NCI-H1092 (cell line): ENCODE measurements around the gene COPS2.
"Not testable (repeated sequence)": the region's sequence is repeated elsewhere in the genome, so short reads cannot be mapped to it uniquely, and the experiment has no call there.

Experiments used
- DNase-seq: peaks from one replicate; lab custom pipeline; 2025; lab: John Stamatoyannopoulos, UW

The COPS2 gene

DNA sequence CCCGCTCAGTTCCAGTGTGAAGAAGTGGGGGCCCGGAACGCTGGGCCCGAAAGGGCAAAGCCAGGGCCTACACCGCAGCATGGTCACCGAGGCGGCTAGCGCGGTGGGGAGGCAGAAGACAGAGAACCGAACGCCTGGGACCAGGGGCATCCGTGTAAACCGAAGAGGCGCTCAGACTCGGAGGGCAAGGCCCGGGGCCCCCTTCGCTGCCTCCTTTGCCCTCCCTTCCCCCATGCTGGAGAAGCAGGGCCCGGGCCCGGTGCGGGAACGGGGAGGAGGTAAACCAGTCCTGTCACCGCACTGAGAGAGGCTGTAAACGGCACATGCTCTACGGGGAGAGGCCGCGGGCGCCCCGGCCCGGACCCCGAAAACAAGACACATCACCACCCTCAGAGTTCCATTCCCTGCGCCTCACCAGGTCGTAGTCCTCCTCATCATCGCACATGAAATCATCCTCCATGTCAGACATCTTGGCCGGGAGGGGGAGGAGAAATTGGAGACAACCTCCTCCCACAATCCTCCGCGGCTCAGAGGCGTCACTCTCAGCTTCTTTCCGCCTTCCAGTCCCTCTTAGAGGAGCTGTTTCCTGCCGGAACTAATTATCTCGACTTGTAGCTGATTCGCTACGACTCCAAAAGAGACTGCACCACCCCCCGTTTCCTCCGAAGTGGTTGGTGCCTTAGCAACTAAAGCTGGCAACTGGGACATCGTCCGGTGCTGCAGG lies at the start of gene COPS2:
COPS2 (minus strand) TSS at position 490 of the 724 bp plus-strand sequence; CDS start at position 469, 21 bp downstream.
- DNase-seq, result peak; percentile 95

DNA sequence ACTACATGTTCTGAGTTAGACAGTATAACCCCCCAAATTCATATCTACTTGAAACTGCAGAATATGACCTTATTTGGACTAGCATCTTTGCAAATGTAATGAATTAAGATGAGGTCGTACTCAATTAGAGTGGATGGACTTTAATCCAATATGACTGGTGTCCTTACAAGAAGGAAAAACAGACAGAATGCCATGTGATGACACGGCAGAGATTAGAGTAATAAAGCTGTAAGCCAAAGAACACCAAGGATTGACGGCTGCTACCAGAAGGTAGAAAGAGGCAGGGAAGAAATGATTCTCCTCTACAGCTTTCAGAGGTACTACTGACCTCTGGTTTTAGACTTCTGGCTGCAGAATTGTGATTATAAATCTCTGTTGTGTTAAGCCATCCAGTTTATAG lies 44.9 kb upstream of the COPS2 start:
- DNase-seq, result no peak

DNA sequence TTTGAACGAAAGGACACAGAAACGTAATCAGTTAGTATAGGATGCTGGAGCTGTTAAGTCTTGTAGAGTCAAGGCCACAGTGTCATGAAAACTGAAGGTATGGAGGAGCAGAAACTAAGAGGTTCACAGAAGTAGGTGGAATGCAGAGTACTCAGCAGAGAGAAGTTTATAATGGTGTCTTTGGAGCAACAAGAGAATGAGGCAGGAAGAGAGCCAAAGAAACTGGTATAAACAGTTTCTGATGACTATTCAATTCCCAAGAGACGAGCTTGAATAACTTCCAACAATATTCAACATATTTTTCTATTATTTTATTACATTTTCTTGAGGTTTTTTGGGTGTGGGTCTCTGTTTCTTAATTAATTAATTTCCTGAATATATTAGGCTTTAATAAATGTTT lies 44.3 kb upstream of the COPS2 start:
- no peak for DNase-seq

DNA sequence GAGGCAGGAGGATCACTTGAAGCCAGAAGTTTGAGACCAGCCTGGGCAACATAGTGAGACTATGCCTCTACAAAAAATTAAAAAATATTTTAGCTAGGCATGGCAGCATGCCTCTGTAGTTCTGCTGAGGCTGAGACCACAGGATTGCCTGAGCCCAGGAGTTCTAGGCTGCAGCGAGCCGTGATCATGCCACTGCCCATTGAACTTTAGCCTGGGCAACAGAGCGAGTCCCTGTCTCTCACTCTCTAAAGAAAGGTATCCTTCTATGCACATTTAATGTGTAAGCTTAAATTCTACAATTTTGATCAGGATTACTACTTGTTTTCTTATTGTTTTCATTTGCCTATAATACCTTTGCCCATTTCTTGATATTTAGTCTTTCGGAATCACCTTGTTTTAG lies 41.5 kb upstream of the COPS2 start:
- DNase-seq, result no peak

DNA sequence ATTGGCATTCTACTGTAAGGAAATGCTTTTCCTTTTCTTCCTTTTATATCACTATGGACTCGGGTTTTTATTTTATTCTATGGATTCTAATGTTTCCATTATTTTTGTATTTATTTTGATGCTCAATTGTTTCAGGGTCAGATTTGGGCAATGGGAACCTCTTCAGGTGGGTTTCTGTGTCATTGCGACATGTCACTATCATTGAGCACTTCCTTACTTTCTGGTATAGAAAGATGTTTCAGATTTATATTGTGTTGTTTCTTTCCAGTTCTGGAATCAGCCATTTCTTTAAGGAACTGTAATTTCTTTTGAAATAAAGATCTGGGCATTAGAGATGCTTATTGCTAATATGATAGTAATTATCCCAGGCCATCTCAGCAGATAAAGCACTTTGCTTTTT lies 36.5 kb upstream of the COPS2 start:
- DNase-seq, result no peak

DNA sequence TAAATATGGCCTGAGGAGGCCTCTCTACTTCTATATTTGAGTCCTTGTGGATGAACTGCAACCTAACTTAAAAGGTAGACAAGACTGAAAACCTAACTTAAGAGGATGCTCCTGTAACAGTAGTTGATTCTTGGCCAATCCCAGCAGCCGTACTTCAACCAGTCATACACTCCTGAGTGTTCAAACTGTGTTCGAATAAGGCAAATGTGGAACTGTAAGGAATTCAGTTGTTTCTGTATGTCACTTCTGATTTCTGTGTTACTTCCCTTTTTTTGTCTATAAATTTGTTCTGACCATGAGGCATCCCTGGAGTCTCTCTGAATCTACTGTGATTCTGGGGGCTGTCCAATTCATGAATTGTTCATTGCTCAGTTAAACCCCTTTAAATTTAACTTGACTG lies 35.2 kb upstream of the COPS2 start:
- DNase-seq, result no peak

DNA sequence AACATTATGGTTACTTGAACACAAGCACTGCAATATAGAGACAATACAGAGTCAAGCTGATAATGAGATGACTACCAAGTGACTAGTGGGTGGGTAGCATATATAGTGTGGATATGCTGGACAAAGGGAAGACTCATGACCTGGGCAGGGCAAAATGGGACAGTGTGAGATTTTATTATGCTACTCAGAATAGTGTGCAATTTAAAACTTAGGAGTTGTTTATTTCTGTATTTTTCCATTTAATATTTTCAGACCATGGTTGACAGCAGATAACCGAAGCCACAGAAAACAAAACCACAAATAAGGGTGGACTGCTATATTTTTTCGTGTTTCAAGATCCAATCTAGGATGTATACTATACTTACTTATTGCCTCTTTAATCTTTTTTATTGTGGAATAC lies 34.2 kb upstream of the COPS2 start:
- DNase-seq, result no peak

DNA sequence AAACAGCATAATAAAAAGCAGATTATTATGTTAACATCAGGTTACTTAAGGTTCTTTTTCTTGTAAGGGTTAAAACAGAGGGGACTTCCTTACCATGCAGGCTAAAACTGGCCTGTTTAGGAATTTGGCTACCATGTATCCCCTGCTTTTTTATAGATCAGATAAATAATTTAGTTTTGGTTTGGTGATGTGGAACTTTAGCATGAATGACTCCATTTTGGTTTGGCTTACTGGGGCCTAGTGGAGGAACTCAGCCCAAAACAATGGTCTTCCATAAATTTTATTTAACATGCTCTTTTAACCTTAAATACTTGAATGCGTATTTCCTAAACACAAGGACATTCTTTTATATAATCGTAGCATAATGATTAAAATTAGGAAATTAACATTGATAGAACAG lies 33.5 kb upstream of the COPS2 start:
- DNase-seq, result no peak

DNA sequence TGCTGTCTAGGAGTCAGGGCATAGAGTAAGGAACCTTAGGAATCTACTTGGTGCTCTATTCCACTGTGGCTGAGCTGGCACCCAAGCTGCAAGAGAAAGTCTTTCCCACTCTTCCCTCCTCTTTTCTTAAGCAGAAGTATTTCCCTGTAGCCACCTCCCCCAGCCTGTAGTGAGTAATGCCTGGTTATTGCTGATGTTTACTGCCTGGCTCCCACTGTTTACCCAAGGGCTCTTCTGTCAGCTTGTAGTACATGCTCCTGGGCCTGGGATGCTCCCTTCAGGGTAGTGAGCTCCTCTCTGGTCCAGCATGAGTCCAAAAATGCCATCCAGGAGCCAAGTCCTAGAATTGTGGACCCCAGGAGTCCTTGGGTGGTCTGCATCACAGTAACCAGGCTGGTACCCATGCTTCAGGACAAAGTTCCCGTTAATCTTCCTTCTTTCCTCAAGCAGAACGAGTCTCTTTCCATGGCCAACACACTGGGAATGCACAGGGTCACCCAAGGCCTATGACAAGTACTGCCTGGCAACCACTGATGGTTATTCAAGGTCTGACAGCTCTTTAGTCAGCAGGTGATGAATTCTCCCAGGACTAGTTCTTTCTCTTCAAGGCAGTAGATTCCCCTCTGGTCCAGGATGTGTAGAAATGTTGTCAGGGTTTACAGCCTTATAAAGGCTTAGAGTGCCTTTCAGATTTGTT lies 32.3 kb upstream of the COPS2 start:
- DNase-seq, result no peak

DNA sequence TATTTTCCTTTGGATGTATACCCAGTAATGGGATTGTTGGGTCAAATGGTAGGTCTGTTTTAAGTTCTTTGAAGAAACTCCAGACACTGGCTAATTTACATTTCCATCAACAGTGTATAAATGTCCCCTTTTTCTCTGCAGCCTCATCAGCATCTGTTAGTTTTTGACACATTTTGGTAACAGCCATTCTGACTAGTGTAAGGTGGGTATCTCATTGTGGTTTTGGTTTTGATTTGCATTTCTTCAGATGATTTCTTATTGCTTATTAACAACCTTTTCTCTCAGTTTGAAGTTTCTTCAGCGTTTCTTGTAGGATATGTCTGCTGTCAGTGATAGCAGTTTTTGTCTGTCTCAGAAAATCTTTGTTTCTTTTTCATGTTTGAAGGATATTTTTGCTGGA lies 30.1 kb upstream of the COPS2 start:
- no peak for DNase-seq

DNA sequence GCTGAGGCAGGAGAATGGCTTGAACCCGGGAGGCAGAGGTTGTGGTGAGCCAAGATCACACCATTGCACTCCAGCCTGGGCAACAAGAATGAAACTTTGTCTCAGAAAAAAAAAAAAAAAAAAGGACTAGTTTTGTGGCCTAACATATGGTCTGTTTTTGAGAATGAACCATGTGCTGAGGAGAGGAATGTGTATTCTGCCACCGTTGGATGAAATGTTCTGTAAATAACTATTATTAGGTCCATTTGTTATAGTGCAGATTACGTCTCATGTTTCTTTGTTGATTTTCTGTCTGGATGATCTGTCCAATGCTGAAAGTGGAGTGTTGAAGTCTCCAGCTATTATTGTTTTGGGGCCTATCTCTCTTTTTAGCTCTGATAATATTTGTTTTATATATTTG lies 28.3 kb upstream of the COPS2 start:
- not testable (repeated sequence) for DNase-seq

DNA sequence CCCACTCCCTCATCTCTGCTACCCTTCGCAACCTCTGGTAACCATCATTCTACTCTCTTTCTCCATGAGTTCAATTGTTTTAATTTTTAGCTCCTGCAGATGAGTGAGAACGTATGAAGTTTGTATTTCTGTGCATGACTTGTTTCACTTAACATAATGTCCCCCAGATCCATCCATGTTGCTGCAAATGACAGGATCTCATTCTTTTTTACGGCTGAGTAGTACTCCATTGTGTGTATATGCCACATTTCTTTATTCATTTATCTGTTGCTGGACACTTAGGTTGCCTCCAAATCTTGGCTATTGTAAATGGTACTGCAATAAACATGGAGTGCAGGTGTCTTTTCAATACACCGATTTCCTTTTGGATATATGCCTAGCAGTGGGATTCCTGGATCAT lies 26.7 kb upstream of the COPS2 start:
- no peak for DNase-seq

DNA sequence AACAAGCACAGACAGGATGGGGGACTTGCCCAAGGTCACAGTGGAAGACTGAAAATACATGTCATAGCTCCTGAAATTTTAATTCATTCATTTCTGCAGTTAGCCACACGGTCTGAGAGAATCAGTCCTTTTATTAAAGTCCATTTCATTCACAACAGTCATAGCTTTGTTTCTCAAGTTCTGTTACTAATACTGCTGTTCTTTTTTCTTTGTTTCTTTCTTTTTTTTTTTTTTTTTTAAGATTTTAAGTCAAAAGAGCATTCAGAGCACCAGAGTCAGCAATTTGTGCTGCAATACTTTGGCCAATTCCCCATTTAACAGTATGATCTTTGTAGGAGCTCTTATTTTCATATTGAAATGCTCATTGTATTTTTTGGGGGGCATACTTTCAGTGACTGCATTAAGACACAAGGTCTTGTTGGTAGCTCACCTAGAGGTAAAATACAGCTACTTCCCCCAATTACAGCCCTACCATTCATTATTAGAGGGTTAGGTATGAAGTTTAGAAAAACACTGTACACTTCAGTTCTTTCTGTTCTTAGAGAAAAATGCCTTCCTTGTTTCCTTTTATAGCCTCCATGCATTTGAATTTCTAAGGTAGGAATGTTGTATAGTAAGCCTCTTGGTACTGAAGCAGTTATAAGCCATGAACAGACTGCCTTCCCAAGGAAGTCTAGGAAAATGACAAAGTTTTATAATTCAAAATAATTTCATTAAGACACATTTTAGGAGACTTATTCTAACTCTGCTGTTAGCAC lies 24.2 kb upstream of the COPS2 start:
- no peak for DNase-seq

DNA sequence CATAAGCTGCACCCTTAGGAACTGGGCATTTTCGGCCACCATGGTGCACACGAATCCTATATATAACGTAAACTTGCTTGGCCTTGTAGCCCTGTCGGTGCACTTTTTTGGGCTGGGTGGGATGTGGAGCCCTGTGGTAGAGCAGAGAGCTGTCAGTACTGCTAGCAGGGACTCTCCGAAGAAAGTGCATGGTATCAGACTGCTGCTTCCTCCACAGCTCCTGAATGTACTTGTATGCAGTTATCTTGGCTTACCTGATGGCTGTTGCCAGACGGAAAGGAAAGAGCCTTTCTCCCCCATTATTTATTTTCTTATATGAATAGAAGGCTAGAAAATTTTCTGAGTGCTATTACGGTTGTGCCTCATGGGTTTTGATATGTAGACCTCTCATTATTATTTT lies 23.1 kb upstream of the COPS2 start:
- no peak for DNase-seq

DNA sequence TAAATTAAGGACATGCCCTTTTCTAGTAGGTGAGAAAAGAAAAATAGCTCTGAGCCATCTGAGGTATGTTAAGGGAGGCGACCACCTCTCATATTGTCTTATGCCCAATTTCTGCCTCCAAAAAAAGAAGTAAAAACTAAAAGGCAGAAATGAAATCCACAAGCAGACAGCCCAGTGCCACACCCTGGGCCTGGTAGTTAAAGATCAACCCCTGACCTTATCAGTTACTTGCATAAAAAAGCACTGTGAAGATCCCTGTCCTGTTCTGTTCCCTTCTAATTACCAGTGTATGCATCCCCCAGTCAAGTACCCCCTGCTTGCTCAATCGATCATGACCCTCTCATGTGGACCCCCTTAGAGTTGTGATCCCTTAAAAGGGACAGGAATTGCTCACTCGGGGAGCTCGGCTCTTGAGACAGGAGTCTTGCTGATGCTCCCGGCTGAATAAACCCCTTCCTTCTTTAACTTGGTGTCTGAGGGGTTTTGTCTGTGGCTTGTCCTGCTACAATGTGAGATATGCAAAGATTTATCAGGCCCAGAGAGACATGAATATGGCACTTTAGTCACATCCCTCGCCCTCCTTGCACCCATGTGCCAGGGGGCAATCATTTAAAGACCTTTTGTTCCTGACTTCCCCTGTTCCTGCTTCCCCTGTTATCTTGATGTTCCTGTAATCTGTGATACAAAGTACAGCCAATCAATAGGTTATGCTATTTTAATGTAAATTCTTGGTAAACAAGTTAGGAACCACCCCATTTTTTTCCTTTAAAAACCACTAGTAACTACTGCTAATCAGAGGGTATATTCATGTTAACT lies 20.4 kb upstream of the COPS2 start:
- DNase-seq, result not testable (repeated sequence)

DNA sequence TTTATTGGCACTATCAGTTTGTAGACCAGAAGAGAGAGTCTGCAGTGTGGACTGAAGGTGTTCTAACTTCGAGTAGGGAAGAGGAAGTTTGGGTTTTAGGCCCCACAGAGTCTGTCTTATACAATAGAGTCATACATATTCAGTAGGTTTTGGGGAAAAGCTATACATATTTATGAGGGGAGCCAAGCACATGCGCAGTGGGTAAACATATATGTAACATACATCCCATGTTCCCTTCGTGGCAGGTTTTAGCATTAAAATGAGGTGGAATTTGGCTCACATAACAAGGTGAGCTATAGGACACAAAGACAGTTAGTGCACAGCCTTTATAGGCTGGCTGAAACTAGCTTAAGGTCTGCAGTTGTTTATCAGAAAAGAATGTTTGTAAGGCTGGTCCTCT lies 19.5 kb upstream of the COPS2 start:
- DNase-seq, result no peak

DNA sequence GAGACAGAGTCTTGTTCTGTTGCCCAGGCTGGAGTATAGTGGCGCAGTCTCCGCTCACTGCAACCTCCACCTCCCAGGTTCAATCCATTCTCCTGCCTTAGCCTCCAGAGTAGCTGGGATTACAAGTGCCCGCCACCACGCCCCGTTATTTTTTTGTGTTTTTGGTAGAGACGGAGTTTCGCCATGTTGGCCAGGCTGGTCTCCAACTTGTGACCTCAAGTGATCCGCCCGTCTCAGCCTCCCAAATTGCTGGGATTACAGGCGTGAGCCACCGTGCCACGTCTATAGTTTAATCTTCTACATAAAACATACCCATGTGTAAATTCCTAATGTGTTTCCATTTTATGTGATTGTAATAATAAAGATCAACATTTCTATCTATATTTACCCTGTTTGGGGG lies 16.4 kb upstream of the COPS2 start:
- DNase-seq, result no peak

DNA sequence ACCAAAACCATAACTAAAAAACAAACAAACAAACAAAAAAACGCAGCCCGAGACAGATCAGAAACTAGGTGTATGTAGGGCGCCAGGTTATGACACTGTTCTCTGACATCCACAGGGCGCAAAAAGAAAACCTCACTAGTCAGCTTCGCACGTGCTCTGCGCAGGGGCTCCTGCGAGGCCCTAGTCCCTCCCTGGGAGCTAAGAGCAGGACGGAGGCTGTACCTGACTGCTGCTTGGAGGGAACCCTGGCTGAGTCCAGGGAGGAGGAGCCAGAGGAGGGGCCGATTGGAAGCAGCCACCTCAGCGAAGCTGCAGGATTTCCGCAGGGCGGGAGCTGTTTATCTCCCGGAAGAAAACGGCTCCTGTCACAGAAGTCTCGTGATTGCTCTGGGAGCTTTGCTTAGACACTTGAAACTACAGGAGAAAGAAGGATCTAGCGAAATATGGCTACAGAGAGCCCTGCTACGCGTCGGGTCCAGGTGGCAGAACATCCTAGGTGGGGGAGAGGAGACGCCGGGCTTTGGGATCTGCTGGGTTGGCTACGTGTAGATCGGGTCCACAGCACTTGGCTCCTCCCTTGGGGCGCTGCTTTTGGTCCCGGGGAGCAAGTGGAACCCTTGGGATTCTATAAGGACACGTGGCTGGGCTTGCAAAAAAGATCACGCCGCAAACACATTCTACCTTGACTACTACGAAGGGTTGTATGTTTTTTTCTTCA lies 14.6 kb upstream of the COPS2 start, which contains the start of gene GALK2:
GALK2 (plus strand) TSS at position 368 of the 718 bp plus-strand sequence; CDS start at position 444, 76 bp downstream.
- DNase-seq, result peak; percentile 54

DNA sequence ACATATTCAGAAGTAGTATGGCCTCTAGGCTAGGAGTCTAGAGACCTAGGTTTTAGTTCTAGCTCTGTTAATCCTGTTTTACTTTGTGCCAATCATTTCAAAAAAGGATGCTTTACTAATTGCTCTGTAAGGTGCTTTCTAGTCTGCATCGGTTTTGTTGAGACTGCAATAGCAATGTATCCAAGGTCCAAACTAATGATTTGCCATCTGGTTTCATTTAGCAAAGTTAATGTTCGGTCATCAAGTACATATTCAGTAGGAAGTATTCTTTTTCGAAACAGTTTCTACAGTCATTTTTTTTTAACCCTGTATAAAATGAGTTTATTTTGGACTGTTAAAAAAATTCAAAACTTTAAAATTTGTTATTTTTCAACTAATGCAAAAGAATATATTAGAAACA lies 12.6 kb upstream of the COPS2 start:
- no peak for DNase-seq

DNA sequence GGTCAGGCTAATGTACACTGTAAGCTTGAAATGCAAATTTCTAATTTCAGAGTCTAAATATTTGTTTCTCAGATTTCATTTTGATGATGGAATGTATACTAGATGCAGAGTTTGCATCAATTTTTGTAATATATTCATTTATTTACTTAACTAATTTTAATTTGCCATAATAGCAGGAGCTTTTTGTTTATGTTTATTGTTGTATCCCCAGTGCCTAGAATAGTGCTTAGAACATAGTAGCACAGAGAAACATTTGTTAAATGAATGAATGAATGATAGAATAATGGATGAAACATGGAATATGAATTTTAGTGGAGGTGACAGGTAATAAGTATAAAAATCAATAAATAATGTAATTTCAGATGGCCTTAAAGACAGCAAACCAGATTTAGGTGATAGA lies 9.5 kb upstream of the COPS2 start:
- DNase-seq, result no peak

DNA sequence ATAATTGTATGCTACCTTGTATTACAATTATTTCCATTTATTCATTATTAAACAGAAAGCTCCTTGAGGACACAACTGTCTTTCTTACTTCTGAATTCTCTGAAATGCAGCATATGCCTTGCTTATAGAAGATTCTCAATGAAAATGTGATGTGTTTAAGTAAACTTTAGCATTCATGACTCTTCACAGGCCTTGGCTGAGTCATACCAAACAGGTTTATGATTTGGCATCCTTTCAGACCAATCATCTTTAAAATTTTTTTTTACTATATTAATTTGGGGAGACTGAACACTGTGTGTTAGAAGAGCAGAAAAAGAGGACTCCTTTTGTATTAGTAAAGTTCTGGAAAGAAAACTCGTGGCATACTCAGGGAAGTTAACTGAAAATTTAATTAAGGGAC lies 8.3 kb upstream of the COPS2 start:
- DNase-seq, result no peak
